Fibroblast of mammary gland (primary cell): ENCODE measurements around the gene SAG.

Source experiments
- DNase-seq: peaks from one replicate; pipeline ENCODE4 v3.0.0-alpha.2; 2010; ENCODE audit warnings: low read depth
- H3K4me3 ChIP-seq: 2 replicates; pipeline ENCODE4 v1.5.1; 2011; ENCODE audit warnings: low read depth, mild to moderate bottlenecking, low read length, moderate library complexity; ENCODE audit not compliant: control insufficient read depth
- TF ChIP-seq, protein P1 (sequence below): conservative IDR thresholded peaks from 2 replicates; pipeline ENCODE4 v1.5.1; 2011; ENCODE audit warnings: low read depth, low read length, inconsistent platforms; ENCODE audit not compliant: control insufficient read depth, insufficient read depth

SAG gene

GRCh38 chr2:233351423-233351822 lies 43.8 kb downstream of the SAG start:
- no peak overlapping the region for H3K4me3 ChIP-seq
- peak; percentile 44 for DNase-seq

DNA sequence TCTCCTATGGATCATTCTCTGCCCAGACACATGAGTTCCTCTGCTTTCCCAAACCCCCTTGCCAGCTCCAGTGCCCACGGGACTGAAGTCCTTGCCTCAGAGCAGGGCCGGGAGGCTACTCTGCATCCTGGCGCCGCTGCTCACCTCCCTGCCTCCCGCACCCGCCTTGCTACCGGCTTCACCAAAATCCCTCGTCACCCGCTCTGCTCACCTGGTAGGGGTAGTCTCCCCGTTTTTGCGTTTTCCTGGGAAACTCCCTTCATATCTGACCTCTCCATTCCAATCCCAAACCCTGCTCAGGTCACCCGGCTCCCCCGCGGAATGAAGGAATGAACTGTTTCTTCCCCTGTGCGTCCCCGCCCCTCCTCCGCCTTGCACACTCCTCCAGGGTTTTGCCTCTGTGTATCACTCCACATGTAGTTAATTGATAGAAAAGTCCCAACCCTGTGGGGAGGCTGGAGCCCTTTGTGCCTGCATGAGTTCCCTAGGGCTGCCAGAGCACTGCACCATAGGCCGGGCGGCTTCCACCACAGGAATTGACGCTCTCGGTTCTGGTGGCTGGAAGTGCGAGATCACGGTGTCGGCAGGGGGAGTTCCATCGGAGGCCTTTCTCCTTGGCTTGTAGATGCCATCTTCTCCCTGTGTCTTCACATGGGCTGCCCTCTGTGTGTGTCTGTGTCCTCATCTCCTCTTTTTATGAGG lies 44.7 kb downstream of the SAG start:
- H3K4me3 ChIP-seq: no peak overlapping the region
- DNase-seq: no peak
- TF ChIP-seq, protein P1, sequence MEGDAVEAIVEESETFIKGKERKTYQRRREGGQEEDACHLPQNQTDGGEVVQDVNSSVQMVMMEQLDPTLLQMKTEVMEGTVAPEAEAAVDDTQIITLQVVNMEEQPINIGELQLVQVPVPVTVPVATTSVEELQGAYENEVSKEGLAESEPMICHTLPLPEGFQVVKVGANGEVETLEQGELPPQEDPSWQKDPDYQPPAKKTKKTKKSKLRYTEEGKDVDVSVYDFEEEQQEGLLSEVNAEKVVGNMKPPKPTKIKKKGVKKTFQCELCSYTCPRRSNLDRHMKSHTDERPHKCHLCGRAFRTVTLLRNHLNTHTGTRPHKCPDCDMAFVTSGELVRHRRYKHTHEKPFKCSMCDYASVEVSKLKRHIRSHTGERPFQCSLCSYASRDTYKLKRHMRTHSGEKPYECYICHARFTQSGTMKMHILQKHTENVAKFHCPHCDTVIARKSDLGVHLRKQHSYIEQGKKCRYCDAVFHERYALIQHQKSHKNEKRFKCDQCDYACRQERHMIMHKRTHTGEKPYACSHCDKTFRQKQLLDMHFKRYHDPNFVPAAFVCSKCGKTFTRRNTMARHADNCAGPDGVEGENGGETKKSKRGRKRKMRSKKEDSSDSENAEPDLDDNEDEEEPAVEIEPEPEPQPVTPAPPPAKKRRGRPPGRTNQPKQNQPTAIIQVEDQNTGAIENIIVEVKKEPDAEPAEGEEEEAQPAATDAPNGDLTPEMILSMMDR: no peak

More at GRCh38 chr2:233351423-233351822, 43.8 kb downstream of the SAG start:
- TF ChIP-seq, protein P1: no peak

DNA sequence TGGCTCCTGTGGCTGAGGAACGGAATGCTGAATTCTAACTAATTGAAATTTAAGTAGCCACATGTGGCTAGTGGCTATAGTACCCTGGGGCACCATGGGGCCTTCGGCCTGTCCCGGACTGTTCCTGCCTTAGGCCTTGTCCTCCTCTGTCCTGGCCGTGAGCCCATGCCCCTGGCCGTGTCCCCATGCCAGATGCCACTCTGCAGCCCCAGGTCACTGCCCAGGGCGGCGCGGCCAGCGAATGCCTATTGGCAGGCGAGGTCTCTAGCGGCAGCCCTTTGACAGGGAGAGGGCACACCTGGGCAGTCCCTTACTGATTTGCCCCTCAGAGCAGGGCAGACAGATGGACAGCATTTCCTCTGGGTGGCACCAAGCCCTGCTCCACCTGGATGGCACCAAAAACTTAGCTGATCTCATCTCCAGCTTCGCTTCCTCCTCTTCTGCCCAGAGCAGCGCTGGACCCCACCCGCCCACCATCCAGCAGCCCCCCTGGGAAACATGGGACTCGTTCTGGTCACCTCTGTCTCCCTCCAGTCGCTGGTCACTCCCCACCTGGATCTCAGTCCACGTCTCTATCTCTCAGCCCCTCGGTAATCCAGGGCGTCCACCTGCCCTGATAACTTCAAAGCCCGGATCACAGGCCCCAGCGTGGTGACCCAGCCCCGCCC lies 45.6 kb downstream of the SAG start:
- H3K4me3 ChIP-seq: no peak overlapping the region
- TF ChIP-seq, protein P1: no peak
- no peak for DNase-seq

- TF ChIP-seq, protein P1: no peak
- H3K4me3 ChIP-seq: peak within 1 kb of the TSS; percentile 66
- peak; percentile 14 for DNase-seq
Measured at GRCh38 chr2:233353769-233354499, 46.3 kb downstream of the SAG start, which contains the start of gene DGKD. DGKD (plus strand) TSS chr2:233354494; CDS start chr2:233354519, 25 bp downstream.

DNA sequence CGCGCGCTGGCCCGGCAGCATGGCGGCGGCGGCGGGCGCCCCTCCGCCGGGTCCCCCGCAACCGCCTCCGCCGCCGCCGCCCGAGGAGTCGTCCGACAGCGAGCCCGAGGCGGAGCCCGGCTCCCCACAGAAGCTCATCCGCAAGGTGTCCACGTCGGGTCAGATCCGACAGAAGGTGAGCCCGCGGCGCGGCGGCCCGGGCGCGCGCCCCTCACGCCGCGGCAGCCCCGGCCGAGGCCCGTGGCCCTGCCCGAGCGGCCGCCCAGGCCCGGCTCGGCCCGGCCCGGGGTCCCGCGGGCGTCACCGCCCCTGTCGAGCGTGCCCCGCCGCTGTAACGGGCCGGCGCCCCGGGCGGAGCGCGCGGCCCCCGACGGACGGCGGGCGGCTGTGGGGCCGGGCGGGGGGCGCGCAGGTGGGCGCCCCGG lies 46.9 kb downstream of the SAG start:
- no peak for DNase-seq
- peak overlapping the region; percentile 50 for H3K4me3 ChIP-seq
- TF ChIP-seq, protein P1: no peak

GRCh38 chr2:233354971-233355574 lies 47.5 kb downstream of the SAG start:
- H3K4me3 ChIP-seq: peak overlapping the region; percentile 66
- DNase-seq: peak; percentile 24
- TF ChIP-seq, protein P1: no peak
